ENCODE data around the gene ACE.

The ACE gene

DNA sequence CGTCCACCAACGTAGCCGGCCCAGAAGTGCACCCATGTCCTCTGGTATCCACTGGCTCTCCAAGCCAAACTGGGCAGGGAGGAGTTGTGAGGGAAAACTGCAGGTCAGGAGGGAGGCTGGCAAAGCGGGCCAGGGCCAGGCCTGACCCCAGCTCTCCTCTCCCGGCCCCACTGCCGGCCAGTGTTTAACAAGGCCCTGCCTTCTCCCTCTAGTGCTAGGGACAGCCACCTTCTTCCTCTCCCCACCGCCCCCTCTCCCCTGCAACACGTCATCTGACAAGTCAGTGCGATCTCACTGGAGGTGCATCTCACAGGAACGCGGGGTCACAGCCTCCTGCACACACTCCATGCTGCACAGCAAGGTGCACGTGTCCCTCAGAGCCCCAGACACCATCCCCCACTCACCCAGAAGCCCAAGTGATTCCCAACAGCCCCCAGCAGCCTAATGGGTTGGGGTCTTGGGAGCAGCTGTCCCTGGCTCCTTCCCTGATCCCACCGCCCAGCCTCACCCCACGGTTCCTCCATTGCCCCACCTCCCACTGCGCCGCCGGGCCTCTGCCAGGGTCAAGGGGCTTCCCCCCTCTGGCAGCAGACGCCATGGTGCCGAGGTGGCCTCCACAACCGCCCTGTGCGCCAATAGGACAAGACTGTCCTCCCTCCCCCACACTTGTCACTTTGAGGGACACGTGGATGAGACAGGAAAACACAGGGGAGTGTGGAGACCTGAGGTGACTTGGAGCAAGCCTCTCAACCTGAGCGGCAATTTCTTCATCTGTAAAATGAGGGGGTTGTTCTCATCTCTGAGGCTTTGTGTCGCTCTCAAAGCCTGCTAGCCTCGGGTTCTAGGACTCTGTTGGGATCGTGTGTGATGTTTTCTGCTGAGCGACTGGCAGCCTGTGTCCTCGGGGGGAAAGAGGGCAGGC lies 1.1 kb upstream of the ACE start:
- FAIRE-seq = no peak

DNA sequence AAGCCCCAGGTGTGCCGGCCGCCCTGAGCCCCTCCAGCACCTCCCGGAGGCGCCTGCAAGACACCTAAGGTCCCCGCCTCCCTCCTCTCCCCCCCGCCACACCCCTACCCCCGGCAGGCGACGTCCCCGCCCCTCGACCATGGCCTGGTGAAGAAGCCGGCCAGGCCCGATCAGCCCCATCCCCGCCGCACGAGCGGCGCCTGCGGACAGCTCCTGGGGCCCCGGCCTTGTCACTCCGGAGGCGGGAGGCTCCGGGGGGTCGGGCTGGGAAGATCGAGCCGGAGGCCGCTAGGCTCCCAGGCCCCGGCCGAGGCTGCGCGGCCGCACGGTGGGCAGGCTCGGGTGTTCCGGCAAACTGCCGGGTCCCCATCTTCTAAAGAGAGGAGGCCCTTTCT lies 405 bp upstream of the ACE start:
- no peak for FAIRE-seq

DNA sequence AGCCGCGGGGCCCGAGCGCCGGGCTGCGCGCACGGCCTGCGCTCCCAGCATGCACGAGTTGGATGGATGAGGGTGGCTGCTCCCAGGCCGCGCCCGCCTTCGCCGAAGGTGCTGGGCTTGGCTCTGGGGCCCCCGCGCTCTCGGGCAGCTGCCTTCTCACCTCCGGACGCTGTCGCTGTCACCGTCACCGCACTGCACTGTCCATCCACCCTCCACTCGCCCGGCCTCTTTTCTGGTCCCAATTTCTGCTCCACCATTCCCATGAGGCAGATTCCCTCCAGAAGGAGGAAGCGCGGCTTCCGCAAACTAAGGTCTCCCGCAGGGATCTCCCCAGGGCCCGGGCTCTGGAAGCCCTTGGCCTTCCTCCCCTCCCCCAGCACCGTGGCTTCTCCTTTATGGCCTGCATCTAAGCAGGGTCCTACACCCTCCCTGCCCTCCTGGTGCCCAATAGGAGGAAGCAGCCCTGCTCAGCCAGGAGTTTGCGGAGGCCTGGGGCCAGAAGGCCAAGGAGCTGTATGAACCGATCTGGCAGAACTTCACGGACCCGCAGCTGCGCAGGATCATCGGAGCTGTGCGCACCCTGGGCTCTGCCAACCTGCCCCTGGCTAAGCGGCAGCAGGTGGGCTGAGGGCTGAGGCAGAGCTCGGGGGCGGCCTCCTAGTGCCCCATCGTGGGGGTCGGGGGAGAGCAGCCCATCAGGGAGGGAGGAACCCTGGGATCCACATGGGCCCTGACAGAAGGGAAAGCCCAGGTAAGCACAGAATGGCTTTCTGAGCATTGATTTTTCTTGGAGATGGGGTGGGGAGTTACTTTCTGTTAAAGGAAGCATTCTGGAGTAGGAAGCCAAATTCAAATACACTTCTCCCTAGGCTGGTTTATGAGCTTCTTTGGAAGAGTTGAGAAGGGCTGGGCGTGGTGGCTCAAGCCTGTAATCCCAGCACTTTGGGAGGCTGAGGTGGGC lies 899 bp downstream of the ACE start:
- no peak for FAIRE-seq

DNA sequence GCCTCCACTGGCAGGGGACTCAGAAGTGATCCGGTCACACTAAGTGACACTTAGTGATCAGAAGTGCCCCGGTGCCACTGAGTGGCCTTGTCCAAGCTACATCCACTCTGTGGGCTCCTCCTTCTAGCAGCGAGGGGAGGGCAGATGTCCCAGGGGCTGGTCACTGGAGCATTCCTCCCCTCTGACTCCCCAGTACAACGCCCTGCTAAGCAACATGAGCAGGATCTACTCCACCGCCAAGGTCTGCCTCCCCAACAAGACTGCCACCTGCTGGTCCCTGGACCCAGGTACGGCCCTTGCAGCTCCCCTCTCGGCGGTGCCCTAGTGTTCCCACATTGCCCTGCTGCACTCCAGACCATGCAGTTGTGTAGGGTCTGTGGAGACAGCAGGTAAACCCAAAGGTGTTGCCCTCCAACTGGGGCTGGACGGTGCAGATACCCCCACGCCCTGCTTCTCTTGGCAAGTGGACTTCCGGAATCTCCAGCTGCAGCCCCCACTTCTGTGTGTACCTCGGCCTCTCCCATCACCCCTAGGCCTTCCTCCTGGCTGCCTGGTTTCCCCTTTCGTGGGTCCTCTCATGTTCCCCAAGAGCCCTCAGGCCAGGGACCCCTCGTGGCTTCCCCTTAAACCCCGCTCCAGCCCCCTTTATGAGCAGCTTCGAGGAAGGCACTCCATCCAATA lies 2.1 kb downstream of the ACE start:
- FAIRE-seq = peak; percentile 17

DNA sequence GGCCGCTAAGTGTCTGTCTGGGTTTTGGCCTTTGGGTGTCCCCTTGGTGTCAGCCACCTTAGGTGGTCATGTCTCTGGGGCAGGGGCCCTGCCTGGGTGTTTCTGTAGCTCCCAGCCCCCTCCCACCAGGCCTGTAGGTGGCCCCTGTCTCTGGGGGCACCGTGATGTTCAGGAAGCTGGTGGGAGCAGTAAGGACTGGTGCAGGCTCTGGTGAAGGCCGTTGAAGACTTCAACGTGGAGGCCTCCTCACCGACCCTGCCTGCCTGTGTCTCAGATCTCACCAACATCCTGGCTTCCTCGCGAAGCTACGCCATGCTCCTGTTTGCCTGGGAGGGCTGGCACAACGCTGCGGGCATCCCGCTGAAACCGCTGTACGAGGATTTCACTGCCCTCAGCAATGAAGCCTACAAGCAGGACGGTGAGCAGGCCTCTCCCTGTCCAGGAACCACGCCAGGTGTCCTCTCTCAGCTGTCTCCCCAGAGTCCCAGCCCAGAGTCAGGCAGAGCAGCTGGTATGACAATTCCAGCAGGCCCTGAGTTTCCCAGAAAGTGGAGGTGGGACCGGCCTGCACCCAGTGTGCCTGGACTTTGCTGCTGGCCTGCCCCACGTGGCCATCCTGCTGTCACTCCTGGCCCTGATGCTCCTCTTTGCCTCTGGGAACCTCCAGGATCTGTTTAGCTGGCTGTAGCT lies 2.8 kb downstream of the ACE start:
- FAIRE-seq = no peak

DNA sequence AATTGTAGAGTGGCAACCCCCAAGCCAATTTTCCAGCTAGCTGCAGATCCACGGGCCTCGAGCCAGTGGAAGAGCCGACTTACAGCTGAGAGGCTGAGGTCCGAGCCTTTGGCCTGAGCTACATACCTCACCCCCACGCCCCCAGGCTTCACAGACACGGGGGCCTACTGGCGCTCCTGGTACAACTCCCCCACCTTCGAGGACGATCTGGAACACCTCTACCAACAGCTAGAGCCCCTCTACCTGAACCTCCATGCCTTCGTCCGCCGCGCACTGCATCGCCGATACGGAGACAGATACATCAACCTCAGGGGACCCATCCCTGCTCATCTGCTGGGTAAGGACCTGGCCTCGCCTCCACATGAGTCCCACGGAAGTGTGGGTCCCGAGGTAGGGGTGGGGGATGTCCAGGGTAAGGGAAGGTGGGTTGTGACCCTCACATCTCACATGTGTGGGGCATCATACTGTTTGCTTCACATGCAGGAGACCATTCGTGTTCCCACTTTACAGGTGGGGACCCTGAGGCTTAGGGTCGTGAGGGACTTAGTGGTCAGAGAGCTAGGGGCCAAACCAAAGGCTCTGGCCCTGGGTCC lies 3.4 kb downstream of the ACE start:
- FAIRE-seq = no peak

DNA sequence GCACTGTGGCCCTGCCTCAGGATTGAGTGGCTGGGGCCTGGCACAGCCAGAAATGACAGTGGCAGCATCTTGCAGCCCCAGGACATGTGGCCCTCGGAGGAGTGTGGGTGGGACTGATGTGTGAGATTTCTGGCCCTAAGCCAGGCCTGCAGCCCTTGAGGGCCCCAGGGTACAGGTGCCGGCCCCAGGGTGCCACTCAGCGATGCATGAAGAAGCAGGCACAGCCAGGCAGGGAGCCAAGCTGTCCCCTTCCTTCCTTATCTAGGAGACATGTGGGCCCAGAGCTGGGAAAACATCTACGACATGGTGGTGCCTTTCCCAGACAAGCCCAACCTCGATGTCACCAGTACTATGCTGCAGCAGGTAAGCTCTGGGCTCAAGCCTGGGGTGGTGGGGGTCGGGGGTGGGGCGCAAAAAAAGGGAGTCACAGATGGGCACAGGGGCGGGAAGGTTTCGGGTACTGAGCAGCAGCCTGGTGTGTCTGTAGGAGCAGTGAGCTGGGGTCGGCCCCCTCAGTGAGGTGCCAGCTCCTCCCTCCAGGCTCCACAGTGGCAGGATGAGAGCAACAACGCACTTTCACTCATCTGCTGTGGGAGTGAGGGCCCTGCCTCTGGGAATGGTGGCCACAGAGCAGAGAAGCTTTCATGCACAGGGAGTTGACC lies 4.1 kb downstream of the ACE start:
- no peak for FAIRE-seq

DNA sequence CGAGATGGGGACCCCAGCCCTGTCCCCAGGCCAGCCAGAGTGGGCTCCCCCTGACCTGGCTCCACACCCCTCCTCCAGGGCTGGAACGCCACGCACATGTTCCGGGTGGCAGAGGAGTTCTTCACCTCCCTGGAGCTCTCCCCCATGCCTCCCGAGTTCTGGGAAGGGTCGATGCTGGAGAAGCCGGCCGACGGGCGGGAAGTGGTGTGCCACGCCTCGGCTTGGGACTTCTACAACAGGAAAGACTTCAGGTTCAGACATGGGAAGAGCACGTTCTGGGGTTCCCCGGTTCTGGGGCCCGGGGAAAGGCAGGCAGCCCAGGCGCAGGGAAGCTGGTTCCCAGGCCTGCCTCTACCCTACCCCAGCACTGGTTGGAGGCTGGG lies 4.6 kb downstream of the ACE start:
- no peak for FAIRE-seq

DNA sequence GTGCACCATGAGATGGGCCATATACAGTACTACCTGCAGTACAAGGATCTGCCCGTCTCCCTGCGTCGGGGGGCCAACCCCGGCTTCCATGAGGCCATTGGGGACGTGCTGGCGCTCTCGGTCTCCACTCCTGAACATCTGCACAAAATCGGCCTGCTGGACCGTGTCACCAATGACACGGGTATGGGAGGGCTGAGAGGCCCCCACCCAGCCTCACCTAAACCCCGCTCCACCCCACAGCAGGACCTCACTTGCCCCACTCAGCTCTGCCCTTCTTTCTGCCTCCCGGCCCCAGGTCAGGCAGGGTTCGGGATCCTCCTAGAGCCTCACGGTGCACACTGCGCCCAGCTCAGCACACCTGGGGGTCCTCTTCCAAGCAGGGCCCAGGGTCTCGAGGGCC lies 5.6 kb downstream of the ACE start:
- FAIRE-seq = no peak

DNA sequence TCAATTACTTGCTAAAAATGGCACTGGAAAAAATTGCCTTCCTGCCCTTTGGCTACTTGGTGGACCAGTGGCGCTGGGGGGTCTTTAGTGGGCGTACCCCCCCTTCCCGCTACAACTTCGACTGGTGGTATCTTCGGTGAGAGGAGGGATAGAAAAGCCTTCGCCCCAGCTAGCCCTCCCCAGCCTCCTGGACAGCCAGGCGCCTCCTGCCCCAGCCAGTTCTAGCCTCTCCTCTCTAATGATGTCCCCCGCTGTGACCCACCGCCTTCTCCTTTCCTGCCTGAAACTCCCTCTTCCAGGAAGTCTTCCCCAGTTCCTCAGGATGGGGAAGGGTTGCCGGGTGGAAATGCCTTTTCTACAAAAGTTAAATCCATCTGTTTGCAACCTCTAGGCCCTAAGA lies 6.2 kb downstream of the ACE start:
- FAIRE-seq = no peak

DNA sequence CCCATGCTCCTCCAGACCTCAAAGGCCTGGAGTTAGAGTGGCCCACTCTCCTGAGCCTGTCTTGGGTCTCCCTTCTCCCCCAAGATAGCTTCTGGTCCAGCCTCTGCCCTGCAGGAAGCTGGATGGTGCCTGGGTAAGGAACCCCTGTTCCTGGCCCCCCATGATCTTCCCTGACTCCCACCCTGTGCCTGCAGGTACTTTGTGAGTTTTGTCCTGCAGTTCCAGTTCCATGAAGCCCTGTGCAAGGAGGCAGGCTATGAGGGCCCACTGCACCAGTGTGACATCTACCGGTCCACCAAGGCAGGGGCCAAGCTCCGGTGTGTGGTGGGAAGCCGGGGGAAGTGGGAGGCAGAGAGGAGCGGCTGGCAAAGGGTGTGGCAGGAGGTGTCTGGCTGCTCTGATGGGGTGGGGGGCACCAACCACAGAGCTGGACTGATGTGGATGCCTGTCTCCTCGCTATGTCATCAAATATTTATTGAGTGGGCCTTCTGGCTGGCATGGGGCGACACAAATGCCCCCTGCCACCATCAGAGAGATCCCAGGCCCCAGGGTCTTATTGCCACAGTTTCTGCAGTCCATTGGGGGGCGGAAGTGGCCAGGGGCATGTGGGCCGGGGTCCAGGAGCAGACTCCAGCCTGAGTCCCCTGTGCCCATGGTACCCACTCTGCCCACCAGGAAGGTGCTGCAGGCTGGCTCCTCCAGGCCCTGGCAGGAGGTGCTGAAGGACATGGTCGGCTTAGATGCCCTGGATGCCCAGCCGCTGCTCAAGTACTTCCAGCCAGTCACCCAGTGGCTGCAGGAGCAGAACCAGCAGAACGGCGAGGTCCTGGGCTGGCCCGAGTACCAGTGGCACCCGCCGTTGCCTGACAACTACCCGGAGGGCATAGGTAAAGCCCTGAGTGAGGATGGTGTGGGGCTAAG lies 7.1 kb downstream of the ACE start:
- FAIRE-seq = no peak

DNA sequence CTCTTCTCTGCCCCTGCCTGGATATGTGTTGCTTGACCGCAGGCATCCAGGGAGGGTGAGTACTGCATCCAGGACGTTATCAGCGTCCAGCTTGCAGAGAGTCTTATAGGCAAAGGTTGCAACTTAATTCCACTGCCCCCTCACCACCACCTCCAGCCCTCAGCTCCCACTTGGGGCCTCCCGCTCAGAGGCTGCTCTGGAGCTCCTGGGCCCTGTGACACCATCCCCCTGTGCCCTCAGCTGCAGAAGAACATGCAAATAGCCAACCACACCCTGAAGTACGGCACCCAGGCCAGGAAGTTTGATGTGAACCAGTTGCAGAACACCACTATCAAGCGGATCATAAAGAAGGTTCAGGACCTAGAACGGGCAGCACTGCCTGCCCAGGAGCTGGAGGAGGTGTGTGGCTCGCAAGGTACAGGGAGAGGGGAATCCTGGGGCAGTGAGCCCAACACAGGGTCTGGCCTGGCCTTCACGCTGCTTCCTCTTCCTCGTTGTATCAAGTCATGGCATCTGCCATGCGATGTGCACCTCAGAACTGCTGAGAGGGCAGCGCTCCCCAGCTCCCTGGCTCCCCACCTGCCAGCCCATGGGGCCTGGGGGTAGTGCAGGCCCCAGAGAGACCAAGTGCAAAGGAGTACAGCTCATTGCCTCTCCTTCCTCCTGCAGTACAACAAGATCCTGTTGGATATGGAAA lies 9.6 kb downstream of the ACE start:
- FAIRE-seq = no peak

DNA sequence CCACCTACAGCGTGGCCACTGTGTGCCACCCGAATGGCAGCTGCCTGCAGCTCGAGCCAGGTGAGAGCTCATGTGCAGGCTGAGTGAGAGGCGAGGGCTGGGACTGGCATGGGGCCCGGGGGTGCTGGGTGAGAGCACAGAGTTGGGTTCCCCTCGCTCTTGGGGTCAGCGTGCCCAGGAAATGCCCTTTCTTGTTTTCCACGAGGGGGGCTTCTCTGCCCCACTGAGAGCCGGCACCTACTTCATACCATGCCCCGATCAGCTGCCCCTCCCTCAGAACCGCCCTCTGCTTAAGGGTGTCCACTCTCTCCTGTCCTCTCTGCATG lies 10.1 kb downstream of the ACE start:
- no peak for FAIRE-seq

DNA sequence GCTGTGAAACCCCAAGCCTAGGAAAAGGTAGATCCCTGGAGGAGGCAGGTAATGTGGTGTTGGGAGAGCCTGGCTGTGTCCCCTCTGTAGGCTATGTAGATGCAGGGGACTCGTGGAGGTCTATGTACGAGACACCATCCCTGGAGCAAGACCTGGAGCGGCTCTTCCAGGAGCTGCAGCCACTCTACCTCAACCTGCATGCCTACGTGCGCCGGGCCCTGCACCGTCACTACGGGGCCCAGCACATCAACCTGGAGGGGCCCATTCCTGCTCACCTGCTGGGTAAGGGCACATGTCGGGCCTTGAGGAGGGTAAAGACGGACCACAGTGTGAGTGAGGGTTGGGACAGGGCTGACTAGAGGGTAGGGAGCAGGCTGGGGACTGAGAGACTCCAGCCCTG lies 12.0 kb downstream of the ACE start:
- FAIRE-seq = no peak

DNA sequence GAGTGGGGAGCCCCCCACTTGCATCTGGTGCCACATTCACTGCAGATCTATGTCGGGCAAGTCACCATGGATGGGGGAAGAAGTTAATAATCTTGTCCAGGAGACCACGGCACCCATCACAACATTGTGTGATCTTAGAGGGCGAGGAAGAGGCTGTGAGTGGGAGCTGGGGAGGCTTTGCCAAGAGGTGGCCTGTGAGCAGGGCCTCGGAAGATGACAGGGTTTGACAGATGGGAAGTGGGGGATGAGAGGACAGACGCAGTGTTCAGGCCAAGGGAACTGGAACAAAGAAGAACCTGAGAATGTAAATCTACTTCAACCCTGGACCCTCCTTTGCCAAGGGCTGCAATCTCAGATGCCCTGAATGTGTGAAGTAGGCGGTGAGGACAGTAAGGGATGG lies 12.4 kb downstream of the ACE start:
- FAIRE-seq = no peak

DNA sequence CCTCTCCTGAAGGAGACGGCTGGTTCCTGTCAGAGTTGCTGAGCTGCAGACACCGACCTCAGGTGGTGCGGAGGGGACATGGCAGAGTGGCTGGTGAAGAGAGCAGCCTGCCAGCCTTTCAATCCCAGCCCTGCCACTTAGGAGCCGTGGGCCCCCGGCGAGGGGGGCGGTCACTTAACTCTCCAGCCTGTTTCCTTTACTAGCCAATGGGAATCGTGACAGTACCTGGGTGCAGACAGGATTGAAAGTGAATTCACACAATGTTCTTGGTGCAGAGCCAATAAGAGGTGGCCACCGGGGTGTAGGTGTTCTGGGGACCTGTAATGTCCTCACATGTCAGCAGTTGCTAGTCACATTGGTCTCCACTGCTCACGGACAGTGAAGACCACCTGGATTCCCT lies 13.5 kb downstream of the ACE start:
- FAIRE-seq = no peak

DNA sequence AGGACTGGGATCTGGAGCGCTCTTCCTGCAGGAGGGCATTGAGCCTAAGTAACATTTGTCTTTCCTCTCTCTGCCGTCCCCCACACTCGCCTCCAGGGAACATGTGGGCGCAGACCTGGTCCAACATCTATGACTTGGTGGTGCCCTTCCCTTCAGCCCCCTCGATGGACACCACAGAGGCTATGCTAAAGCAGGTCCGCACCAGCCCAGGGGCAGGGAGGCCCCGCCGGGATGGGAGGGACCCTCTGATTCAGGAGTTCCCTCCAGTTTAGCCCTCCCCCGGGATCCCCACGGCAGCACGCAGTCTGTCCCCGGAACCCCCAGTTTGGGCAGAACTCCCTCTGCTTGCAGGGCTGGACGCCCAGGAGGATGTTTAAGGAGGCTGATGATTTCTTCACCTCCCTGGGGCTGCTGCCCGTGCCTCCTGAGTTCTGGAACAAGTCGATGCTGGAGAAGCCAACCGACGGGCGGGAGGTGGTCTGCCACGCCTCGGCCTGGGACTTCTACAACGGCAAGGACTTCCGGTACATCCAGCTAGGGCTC lies 14.1 kb downstream of the ACE start:
- FAIRE-seq = no peak

DNA sequence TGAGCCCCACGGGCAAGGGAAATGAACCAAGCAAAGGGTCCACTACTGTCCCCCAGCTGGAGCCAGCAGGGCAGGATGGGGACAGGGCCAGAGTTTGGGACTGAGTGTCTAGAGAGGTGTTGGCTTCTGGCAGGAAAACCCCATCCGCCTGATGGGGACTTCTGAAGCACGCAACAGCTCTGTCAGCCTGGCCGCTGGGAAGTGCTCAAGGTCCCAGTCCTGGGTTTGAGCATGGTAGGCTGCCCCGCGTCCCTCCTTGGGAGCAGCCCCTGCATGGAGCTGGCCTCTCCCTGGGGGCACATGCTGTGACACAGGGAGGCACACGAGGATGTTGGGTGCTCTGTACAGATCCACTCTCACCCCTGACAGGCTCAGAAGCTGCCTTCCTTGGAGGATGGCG lies 14.6 kb downstream of the ACE start:
- no peak for FAIRE-seq

DNA sequence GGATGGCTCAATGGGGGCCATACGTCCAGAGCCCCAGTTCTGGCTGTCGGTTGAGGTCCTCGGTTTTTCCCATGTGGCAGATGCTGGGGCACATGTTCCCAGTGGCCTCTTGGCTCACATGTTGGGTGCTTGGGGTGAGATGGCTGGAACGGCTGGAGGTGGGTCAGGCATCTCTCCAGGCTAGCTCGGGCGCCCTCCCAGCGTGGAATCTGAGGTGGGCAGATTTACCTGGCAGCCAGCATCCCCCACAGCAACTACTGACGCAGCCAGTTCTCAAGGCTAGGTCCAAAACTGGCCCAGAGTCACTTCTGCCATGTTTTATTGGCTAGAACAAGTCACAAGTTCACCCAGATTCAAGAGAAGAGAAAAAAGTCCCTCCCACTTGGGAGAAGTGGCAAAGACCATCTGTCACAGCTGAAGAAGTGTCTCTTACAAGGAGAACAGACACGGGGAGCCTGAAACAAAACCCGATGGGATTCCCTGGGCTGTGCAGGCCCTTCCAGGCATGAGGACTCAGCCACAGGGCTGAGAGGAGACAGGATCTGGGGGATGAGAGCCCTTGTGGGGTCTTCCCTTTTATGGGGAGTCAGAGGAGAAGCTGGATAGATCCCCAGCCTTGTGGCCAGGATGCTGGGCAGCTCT lies 15.2 kb downstream of the ACE start:
- FAIRE-seq = no peak
